GM12878 (cell line): ENCODE data around the gene CGB2. TPM values are rescaled to one million over a fixed set of nuclear protein-coding genes. Genes with fewer than 3 reads are reported as not detected.

Experiments
- ATAC-seq: fragments of 200-7000 bp; cut with Tn5 transposase; 3 replicates; pipeline ENCODE4 v1.9.1; 2020; ENCODE audit warnings: mild to moderate bottlenecking, moderate library complexity
- BruUV-seq: library from RNA; stranded (reverse); fragments of 400-500 nt; replicated peaks from 2 replicates; lab custom pipeline; 2021; lab: Mats Ljungman, UMichigan
- CTCF ChIA-PET: fragments of 300-600 bp; sonication (Branson Sonifier 250); formaldehyde crosslinking; extraction: SDS; loops from one replicate; lab custom pipeline; 2021; ENCODE audit warnings: inconsistent platforms; lab: Yijun Ruan, JAX
- POLR2A ChIA-PET: fragments of 350-600 bp; formaldehyde crosslinking; extraction: SDS; loops from one replicate; lab custom pipeline; 2021; ENCODE audit warnings: inconsistent platforms; lab: Charles Lee
- RAD21 ChIA-PET: fragments of 300-600 bp; sonication (Branson Sonifier 250); formaldehyde crosslinking; loops from one replicate; lab custom pipeline; 2023; ENCODE audit warnings: antibody characterized with exemption; ENCODE audit not compliant: unreplicated experiment; lab: Charles Lee
- SMC1A ChIA-PET: fragments of 300-600 bp; sonication (Branson Sonifier 250); formaldehyde crosslinking; loops from one replicate; lab custom pipeline; 2023; ENCODE audit not compliant: unreplicated experiment, uncharacterized antibody; lab: Charles Lee
- DNase-seq: peaks from one replicate; pipeline ENCODE4 v3.0.0-alpha.2; 2011; ENCODE audit warnings: low read depth, low spot score
- FAIRE-seq: peaks from 3 replicates; lab custom pipeline; 2011; peaks lifted over from hg19 to GRCh38; lab: Jason Lieb, UNC
- H2AFZ ChIP-seq: 2 replicates; pipeline ENCODE4 v1.6.0; 2011; ENCODE audit warnings: low read depth, low read length, control low read depth; ENCODE audit not compliant: control insufficient read depth
- H3K27ac ChIP-seq: 2 replicates; pipeline ENCODE4 v1.5.1; 2011; ENCODE audit warnings: control low read depth; ENCODE audit not compliant: control insufficient read depth, insufficient read depth
- H3K27me3 ChIP-seq, 2 experiments: replicated peaks in 1 of 2; 2 replicates each; pipeline versions ENCODE4 v1.6.0 to v1.6.1; 2011; ENCODE audit warnings: low read length in 1 of 2; ENCODE audit not compliant: control insufficient read depth in 2 of 2, insufficient read depth in 2 of 2
- H3K36me3 ChIP-seq, 2 experiments: 2 replicates each; pipeline ENCODE4 v1.5.1; 2011; ENCODE audit warnings: low read length in 1 of 2; ENCODE audit not compliant: control insufficient read depth in 2 of 2, insufficient read depth in 2 of 2
- H3K4me1 ChIP-seq: 2 replicates; pipeline ENCODE4 v1.6.1; 2011; ENCODE audit warnings: mild to moderate bottlenecking, low read length, moderate library complexity, mixed read lengths; ENCODE audit not compliant: control insufficient read depth, insufficient read depth
- H3K4me2 ChIP-seq: 2 replicates; pipeline ENCODE4 v1.6.0; 2011; ENCODE audit warnings: control low read depth; ENCODE audit not compliant: control insufficient read depth, insufficient read depth
- H3K4me3 ChIP-seq: fragments of 200-600 bp; sonication (generic); 2 replicates; pipeline ENCODE4 v1.5.1; 2016
- H3K79me2 ChIP-seq: 2 replicates; pipeline ENCODE4 v1.6.0; 2011; ENCODE audit warnings: low read length; ENCODE audit not compliant: control insufficient read depth, insufficient read depth
- H3K9ac ChIP-seq: 2 replicates; pipeline ENCODE4 v1.8.0; 2011; ENCODE audit warnings: low read length, control low read depth, mixed read lengths; ENCODE audit not compliant: control insufficient read depth, insufficient read depth
- H3K9me3 ChIP-seq: replicated peaks from 3 replicates; pipeline ENCODE4 v1.5.1; 2011; ENCODE audit warnings: mild to moderate bottlenecking, low read length; ENCODE audit not compliant: control insufficient read depth, insufficient read depth
- H4K20me1 ChIP-seq: 2 replicates; pipeline ENCODE4 v1.6.0; 2011; ENCODE audit not compliant: control insufficient read depth, insufficient read depth
- BACH1 ChIP-seq: fragments of 450-650 bp; IDR thresholded peaks from 2 replicates; pipeline ENCODE4 v1.6.1; 2017; ENCODE audit warnings: mild to moderate bottlenecking, borderline replicate concordance
- CBX3 ChIP-seq: fragments of 200-600 bp; sonication (generic); IDR thresholded peaks from 2 replicates; pipeline ENCODE4 v1.6.1; 2016; ENCODE audit warnings: low read depth, borderline replicate concordance
- CREM ChIP-seq: IDR thresholded peaks from 2 replicates; pipeline ENCODE4 v1.6.1; 2014; ENCODE audit warnings: antibody characterized with exemption, low read depth
- E2F8 ChIP-seq: fragments of 450-650 bp; IDR thresholded peaks from 2 replicates; pipeline ENCODE4 v1.6.1; 2018; ENCODE audit warnings: mild to moderate bottlenecking, low read depth, moderate library complexity; ENCODE audit not compliant: partially characterized antibody
- FOXM1 ChIP-seq: IDR thresholded peaks from 2 replicates; pipeline ENCODE4 v1.6.1; 2012; ENCODE audit warnings: low read depth, mild to moderate bottlenecking, inconsistent platforms, low read length, moderate library complexity
- HDAC2 ChIP-seq: fragments of 200-600 bp; sonication (generic); IDR thresholded peaks from 2 replicates; pipeline ENCODE4 v1.6.1; 2017
- IRF3 ChIP-seq: fragments of 450-650 bp; IDR thresholded peaks from 2 replicates; pipeline ENCODE4 v1.6.1; 2014; ENCODE audit warnings: mild to moderate bottlenecking
- MEF2A ChIP-seq: IDR thresholded peaks from 2 replicates; pipeline ENCODE4 v1.6.1; 2011; ENCODE audit warnings: low read depth, mild to moderate bottlenecking, low read length, moderate library complexity; ENCODE audit not compliant: insufficient read depth
- RB1 ChIP-seq: fragments of 450-650 bp; formaldehyde crosslinking; IDR thresholded peaks from 2 replicates; pipeline ENCODE4 v1.6.1; 2017; ENCODE audit warnings: mild to moderate bottlenecking, borderline replicate concordance
- YBX1 ChIP-seq: fragments of 450-650 bp; IDR thresholded peaks from 2 replicates; pipeline ENCODE4 v1.6.1; 2016; ENCODE audit warnings: antibody characterized with exemption
- ZNF687 ChIP-seq: fragments of 450-650 bp; IDR thresholded peaks from 2 replicates; pipeline ENCODE4 v1.6.1; 2017; ENCODE audit warnings: mild to moderate bottlenecking, moderate library complexity
- WGBS: methylation state at CpG from one replicate; pipeline ENCODE4 v1.1.6; 2016; ENCODE audit warnings: low lambda C conversion rate; ENCODE audit not compliant: insufficient replicate concordance, insufficient coverage; ENCODE audit errors: missing lambda C conversion rate; 5-methylcytosine and 5-hydroxymethylcytosine counted together
- in situ Hi-C: fragments of 300-500 bp; cut with MboI; formaldehyde crosslinking; loops from 9 replicates; pipeline ENCODE4 v1.14.3; 2018; ENCODE audit warnings: mixed read lengths
- intact Hi-C: fragments of 100-400 bp; cut with micrococcal nuclease; formaldehyde crosslinking; loops from one replicate; pipeline ENCODE4 v1.14.2; 2022; ENCODE audit not compliant: unreplicated experiment
- polyA plus RNA-seq, 11 experiments: library from polyadenylated mRNA; depleted of rRNA in 4 of 11; unstranded in 6 of 11; stranded (reverse) in 5 of 11; fragments of >200 nt; fragmentation: Nextera tagmentation in 4 of 11; fragmentation: Illumina TruSeq in 1 of 11; extraction: Ambion mirVana in 4 of 11; extraction: Trizol in 1 of 11; gene quantifications; 1 replicate in 1 of 11; 2 replicates in 10 of 11; pipeline versions ENCODE4 v1.2.1 to v1.2.3, GENCODE V29; 2011 to 2016; ENCODE audit warnings: inconsistent platforms in 2 of 11, missing spikeins in 2 of 11, low read depth in 1 of 11
- total RNA-seq, 4 experiments: library from RNA; depleted of rRNA in 3 of 4; stranded (reverse); fragments of >200 nt in 3 of 4; fragmentation: Illumina TruSeq in 1 of 4; extraction: Trizol in 1 of 4; gene quantifications; 2 replicates each; pipeline versions ENCODE4 v1.2.1 to v1.2.3, GENCODE V29; 2013 to 2021
- TF ChIP-seq, protein P1 (sequence below): fragments of 450-650 bp; IDR thresholded peaks from 2 replicates; pipeline ENCODE4 v1.6.1; 2017; ENCODE audit warnings: antibody characterized with exemption, mild to moderate bottlenecking, moderate library complexity

CGB2 gene
- total and polyA plus RNA-seq, 10 of the 15 experiments (the other 5 are each of a cell fraction or from before 2014, with no cell fraction given), result 0.20 to 0.37 TPM; not detected in 8

DNA sequence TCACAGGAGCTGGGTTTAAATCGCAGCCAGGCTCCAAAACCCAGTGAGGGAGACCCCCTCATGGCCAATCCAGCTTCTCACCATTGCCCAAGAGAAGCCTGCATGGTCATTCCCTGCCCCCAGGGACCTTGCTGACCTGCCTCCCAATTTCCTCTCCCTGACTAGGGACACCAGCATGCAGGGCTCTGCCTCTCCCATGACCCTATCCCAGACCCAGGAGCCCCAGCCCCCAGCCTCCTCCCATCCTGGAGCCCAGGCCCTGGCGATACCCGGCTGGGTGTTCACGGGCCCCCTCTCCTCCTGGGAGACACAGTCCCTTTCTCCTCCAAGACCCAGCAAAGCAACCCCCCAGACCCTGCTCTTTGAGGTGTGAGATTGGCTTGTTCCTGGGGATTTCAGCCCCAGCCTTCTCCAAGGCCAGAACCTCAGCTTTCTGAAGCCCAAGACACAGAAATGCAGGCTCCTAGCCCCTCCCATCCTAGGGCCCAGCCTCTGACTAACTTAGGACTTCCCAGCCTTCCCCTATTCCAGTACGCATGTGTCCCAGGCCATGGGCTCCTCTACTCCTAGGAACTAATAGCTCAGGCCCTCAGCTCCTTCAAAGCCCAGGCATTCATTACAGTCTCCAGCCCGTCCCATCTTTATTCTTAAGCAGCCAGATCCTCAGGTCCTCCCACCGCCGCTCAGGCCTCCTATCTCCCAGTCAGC, 39.7 kb upstream of the CGB2 start:
- in situ Hi-C loops, result no loop called here
- POLR2A ChIA-PET, result interaction anchor here (0.5 to 3.6 kb wide), 9 partner anchors 9 to 620 kb away, joined by 3 to 41 read pairs (median 8); partner anchors contain the start of genes HSD17B14 and NUCB1
- FAIRE-seq, result no peak
- TF ChIP-seq CREM (no peak), FOXM1 (no peak), CBX3 (no peak), HDAC2 (no peak), IRF3 (no peak), MEF2A (no peak), RB1 (no peak), BACH1 (no peak), E2F8 (no peak), ZNF687 (no peak), YBX1 (no peak)
- TF ChIP-seq, protein P1, sequence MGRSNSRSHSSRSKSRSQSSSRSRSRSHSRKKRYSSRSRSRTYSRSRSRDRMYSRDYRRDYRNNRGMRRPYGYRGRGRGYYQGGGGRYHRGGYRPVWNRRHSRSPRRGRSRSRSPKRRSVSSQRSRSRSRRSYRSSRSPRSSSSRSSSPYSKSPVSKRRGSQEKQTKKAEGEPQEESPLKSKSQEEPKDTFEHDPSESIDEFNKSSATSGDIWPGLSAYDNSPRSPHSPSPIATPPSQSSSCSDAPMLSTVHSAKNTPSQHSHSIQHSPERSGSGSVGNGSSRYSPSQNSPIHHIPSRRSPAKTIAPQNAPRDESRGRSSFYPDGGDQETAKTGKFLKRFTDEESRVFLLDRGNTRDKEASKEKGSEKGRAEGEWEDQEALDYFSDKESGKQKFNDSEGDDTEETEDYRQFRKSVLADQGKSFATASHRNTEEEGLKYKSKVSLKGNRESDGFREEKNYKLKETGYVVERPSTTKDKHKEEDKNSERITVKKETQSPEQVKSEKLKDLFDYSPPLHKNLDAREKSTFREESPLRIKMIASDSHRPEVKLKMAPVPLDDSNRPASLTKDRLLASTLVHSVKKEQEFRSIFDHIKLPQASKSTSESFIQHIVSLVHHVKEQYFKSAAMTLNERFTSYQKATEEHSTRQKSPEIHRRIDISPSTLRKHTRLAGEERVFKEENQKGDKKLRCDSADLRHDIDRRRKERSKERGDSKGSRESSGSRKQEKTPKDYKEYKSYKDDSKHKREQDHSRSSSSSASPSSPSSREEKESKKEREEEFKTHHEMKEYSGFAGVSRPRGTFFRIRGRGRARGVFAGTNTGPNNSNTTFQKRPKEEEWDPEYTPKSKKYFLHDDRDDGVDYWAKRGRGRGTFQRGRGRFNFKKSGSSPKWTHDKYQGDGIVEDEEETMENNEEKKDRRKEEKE, result no peak

More for the DNA sequence above, 39.7 kb upstream of the CGB2 start:
- WGBS, result 29% methylated on average over 8 of the region's 8 CpGs
- Histone ChIP-seq H3K4me1 (peaks cover 3% of the 10 kb centered on the region), H3K9ac (peak overlapping the region; percentile 91), H3K36me3 (peaks cover 0 to 7% of the 10 kb centered on the region in 2 experiments; a peak in 3 of 4 replicates), H3K27ac (peak overlapping the region; percentile 86), H3K9me3 (no peaks in the 10 kb centered on the region), H3K4me2 (peak overlapping the region; percentile 80), H2AFZ (no peak overlapping the region), H3K27me3 (no peaks in the 10 kb centered on the region), H3K79me2 (peaks cover 49% of the 10 kb centered on the region), H4K20me1 (no peaks in the 10 kb centered on the region), H3K4me3 (peak overlapping the region; percentile 93)
- ATAC-seq (peak; percentile 2; the same call in 1 of the 3 replicates), DNase-seq (no peak)
- TSS peak; percentile 62 for BruUV-seq
- ChIA-PET SMC1A (interaction anchor here (1.0 to 1.9 kb wide), 5 partner anchors 13 to 197 kb away, joined by 3 to 5 read pairs (median 4); partner anchors contain the start of gene FTL), CTCF (interaction anchor here (0.7 to 4.0 kb wide), 14 partner anchors 12 to 216 kb away, joined by 3 to 55 read pairs (median 14); partner anchors contain the start of gene PPP1R15A), RAD21 (interaction anchor here (0.5 to 2.4 kb wide), 9 partner anchors 13 to 920 kb away, joined by 3 to 10 read pairs (median 3); partner anchors contain the start of gene NUCB1)
- intact Hi-C loops, result no loop called here
